ENCODE results near the gene MYO10. TPM values are rescaled to one million over a fixed set of nuclear protein-coding genes. Genes with fewer than 3 reads are reported as not detected.

MYO10 gene
- total RNA-seq, 1 experiment from 2014 or later = 89.8 TPM

DNA sequence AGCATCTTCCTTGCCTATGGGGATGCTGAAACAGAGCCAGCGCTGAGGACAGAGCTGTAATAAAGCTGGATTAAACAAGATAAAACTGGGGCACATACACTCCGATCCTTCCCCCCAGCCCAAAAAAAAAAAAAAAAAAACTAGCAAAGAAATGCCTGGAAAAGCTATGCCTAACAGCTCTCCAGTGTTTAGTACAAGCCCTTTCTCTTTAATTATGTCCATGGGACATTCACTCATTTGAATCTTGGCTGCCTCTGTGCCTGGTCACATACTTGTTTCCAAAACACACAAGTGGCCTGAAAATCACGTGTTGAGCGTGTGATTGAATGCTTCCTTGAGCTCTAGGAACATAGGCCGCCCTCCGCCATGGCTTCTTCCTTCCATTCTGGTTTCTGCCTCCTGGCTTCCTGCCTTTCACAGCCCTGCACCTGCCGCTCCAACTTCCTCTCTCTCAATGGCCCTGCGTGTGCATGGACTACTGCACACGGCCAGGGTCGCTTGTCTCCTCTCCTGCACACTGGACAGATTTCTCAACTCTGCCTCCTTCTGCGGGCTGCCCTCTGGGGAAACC, 208.2 kb downstream of the MYO10 start:
- H3K4me3 Mint-ChIP-seq = peak overlapping the region; percentile 0; the same call in 1 of the 2 replicates
- no peak for DNase-seq (ENCODE audit: low spot score)
- peaks cover 44% of the 10 kb centered on the region for H3K36me3 Mint-ChIP-seq
- H3K27me3 Mint-ChIP-seq (ENCODE audit: low read depth) = no peaks in the 10 kb centered on the region
- H3K4me1 Mint-ChIP-seq = peaks cover 68% of the 10 kb centered on the region
- peak; percentile 55 for ATAC-seq
- peak overlapping the region; percentile 88 for H3K27ac Mint-ChIP-seq
- ChIA-PET POLR2A (interaction anchor here (0.6 kb wide), 1 partner anchor 100 kb away, joined by 6 read pairs; no protein-coding TSS in a partner anchor), CTCF (interaction anchor here (0.7 kb wide), 1 partner anchor 24 kb away, joined by 5 read pairs; no protein-coding TSS in a partner anchor)
- H3K9me3 Mint-ChIP-seq = peaks cover 13% of the 10 kb centered on the region
- TF ChIP-seq, protein P1, sequence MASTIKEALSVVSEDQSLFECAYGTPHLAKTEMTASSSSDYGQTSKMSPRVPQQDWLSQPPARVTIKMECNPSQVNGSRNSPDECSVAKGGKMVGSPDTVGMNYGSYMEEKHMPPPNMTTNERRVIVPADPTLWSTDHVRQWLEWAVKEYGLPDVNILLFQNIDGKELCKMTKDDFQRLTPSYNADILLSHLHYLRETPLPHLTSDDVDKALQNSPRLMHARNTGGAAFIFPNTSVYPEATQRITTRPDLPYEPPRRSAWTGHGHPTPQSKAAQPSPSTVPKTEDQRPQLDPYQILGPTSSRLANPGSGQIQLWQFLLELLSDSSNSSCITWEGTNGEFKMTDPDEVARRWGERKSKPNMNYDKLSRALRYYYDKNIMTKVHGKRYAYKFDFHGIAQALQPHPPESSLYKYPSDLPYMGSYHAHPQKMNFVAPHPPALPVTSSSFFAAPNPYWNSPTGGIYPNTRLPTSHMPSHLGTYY (CRISPR knock-in tag; IDR thresholded peaks at IDR 0.05) = no peak
- TF ChIP-seq TCF7 (CRISPR knock-in tag; IDR thresholded peaks at IDR 0.05; ENCODE audit: low read depth) = no peak
- no peak for TF ChIP-seq ZNF138 (CRISPR knock-in tag; conservative IDR thresholded peaks at IDR 0.05)
- TF ChIP-seq, protein P2, sequence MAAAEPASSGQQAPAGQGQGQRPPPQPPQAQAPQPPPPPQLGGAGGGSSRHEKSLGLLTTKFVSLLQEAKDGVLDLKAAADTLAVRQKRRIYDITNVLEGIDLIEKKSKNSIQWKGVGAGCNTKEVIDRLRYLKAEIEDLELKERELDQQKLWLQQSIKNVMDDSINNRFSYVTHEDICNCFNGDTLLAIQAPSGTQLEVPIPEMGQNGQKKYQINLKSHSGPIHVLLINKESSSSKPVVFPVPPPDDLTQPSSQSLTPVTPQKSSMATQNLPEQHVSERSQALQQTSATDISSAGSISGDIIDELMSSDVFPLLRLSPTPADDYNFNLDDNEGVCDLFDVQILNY (CRISPR knock-in tag; IDR thresholded peaks at IDR 0.05) = no peak
- TF ChIP-seq, protein P3, sequence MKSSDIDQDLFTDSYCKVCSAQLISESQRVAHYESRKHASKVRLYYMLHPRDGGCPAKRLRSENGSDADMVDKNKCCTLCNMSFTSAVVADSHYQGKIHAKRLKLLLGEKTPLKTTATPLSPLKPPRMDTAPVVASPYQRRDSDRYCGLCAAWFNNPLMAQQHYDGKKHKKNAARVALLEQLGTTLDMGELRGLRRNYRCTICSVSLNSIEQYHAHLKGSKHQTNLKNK (CRISPR knock-in tag; IDR thresholded peaks at IDR 0.05) = no peak
- no peak for TF ChIP-seq CREM (CRISPR knock-in tag; IDR thresholded peaks at IDR 0.05)
- TF ChIP-seq GTF2I (CRISPR knock-in tag; conservative IDR thresholded peaks at IDR 0.05) = no peak
- no peak for TF ChIP-seq HMGA2 (CRISPR knock-in tag; IDR thresholded peaks at IDR 0.05)
- no peak for TF ChIP-seq CBFB (CRISPR knock-in tag; IDR thresholded peaks at IDR 0.05; ENCODE audit: low read depth)
- TF ChIP-seq, protein P4, sequence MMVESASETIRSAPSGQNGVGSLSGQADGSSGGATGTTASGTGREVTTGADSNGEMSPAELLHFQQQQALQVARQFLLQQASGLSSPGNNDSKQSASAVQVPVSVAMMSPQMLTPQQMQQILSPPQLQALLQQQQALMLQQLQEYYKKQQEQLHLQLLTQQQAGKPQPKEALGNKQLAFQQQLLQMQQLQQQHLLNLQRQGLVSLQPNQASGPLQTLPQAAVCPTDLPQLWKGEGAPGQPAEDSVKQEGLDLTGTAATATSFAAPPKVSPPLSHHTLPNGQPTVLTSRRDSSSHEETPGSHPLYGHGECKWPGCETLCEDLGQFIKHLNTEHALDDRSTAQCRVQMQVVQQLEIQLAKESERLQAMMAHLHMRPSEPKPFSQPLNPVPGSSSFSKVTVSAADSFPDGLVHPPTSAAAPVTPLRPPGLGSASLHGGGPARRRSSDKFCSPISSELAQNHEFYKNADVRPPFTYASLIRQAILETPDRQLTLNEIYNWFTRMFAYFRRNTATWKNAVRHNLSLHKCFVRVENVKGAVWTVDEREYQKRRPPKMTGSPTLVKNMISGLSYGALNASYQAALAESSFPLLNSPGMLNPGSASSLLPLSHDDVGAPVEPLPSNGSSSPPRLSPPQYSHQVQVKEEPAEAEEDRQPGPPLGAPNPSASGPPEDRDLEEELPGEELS (CRISPR knock-in tag; IDR thresholded peaks at IDR 0.05) = no peak
- TF ChIP-seq PRRX2 (CRISPR knock-in tag; IDR thresholded peaks at IDR 0.05) = no peak
- TF ChIP-seq SMAD3 (CRISPR knock-in tag; IDR thresholded peaks at IDR 0.05; ENCODE audit: borderline replicate concordance) = no peak
- no peak for TF ChIP-seq JAZF1 (CRISPR knock-in tag; IDR thresholded peaks at IDR 0.05)
- no peak for TF ChIP-seq ATF1 (CRISPR knock-in tag; IDR thresholded peaks at IDR 0.05)

DNA sequence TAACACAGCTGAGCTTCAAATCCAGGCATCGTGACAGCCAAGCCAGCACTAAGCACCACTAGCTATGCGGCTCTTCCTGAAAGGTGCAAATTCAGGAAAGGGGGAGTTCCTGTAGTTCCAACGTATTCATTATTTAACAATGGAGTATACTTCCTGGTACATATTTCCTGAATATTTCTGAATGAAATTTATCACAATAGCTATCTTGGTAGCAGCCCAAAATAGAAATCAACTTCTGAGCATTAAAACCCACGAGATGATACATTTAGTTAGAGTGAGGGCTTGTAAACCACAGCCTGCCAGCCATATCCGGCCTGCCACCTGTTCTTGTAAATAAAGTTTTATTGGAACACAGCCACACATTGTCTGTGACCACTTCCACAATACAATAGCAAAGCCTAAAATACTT, 209.5 kb downstream of the MYO10 start:
- no peak for DNase-seq (ENCODE audit: low spot score)
- H3K36me3 Mint-ChIP-seq = peaks cover 37% of the 10 kb centered on the region
- H3K9me3 Mint-ChIP-seq = peaks cover 13% of the 10 kb centered on the region
- TF ChIP-seq, protein P5, sequence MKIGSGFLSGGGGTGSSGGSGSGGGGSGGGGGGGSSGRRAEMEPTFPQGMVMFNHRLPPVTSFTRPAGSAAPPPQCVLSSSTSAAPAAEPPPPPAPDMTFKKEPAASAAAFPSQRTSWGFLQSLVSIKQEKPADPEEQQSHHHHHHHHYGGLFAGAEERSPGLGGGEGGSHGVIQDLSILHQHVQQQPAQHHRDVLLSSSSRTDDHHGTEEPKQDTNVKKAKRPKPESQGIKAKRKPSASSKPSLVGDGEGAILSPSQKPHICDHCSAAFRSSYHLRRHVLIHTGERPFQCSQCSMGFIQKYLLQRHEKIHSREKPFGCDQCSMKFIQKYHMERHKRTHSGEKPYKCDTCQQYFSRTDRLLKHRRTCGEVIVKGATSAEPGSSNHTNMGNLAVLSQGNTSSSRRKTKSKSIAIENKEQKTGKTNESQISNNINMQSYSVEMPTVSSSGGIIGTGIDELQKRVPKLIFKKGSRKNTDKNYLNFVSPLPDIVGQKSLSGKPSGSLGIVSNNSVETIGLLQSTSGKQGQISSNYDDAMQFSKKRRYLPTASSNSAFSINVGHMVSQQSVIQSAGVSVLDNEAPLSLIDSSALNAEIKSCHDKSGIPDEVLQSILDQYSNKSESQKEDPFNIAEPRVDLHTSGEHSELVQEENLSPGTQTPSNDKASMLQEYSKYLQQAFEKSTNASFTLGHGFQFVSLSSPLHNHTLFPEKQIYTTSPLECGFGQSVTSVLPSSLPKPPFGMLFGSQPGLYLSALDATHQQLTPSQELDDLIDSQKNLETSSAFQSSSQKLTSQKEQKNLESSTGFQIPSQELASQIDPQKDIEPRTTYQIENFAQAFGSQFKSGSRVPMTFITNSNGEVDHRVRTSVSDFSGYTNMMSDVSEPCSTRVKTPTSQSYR (CRISPR knock-in tag; IDR thresholded peaks at IDR 0.05) = no peak
- TF ChIP-seq CREM (CRISPR knock-in tag; IDR thresholded peaks at IDR 0.05) (no peak), GABPB1 (CRISPR knock-in tag; IDR thresholded peaks at IDR 0.05) (no peak), IRF2 (CRISPR knock-in tag; IDR thresholded peaks at IDR 0.05; ENCODE audit: borderline replicate concordance, low read depth) (no peak)
- TF ChIP-seq, protein P6, sequence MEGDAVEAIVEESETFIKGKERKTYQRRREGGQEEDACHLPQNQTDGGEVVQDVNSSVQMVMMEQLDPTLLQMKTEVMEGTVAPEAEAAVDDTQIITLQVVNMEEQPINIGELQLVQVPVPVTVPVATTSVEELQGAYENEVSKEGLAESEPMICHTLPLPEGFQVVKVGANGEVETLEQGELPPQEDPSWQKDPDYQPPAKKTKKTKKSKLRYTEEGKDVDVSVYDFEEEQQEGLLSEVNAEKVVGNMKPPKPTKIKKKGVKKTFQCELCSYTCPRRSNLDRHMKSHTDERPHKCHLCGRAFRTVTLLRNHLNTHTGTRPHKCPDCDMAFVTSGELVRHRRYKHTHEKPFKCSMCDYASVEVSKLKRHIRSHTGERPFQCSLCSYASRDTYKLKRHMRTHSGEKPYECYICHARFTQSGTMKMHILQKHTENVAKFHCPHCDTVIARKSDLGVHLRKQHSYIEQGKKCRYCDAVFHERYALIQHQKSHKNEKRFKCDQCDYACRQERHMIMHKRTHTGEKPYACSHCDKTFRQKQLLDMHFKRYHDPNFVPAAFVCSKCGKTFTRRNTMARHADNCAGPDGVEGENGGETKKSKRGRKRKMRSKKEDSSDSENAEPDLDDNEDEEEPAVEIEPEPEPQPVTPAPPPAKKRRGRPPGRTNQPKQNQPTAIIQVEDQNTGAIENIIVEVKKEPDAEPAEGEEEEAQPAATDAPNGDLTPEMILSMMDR (IDR thresholded peaks at IDR 0.05) = no peak
- CTCF ChIA-PET = interaction anchor here (1.5 kb wide), 1 partner anchor 16 kb away, joined by 4 read pairs; no protein-coding TSS in a partner anchor
- POLR2A ChIA-PET = no interaction called here
- peaks cover 70% of the 10 kb centered on the region for H3K4me1 Mint-ChIP-seq
- H3K27ac Mint-ChIP-seq = no peak overlapping the region; the same call in 1 of the 2 replicates
- H3K27me3 Mint-ChIP-seq (ENCODE audit: low read depth) = no peaks in the 10 kb centered on the region
- ATAC-seq = no peak
- no peak overlapping the region for H3K4me3 Mint-ChIP-seq
